ENCODE measurements around the gene ENTHD1. TPM values are rescaled to one million over a fixed set of nuclear protein-coding genes. Genes with fewer than 3 reads are reported as not detected.

Gene ENTHD1
- total and polyA plus RNA-seq, 2 experiments from 2014 or later: not detected

DNA sequence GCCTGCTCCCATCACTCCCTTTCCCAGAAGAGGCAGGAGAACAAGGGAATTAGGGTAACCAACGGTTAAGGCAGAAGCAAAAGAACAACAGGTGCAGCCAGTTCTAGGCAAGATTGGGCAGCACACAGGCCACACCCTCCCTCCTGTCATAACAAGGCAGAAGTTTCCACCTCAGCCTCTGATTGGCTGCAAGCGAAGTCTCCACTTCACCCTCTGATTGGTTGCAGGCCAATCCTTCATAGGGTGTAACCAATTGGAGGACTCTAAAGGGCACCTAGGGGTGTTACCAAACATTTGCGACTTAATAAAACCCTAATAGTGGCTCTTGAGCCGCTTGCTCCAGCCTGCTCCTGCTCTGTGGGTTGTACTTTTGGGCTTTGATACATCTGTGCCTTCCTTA lies 169.2 kb downstream of the ENTHD1 start:
- Histone ChIP-seq H3K4me3 (no peak overlapping the region), H3K36me3 (no peaks in the 10 kb centered on the region), H3K9me3 (ENCODE audit: low read depth) (no peaks in the 10 kb centered on the region), H3K4me1 (ENCODE audit: low read depth) (peaks cover 8% of the 10 kb centered on the region), H3K27ac (no peak overlapping the region), H3K27me3 (peaks cover 4% of the 10 kb centered on the region)
- TF ChIP-seq, protein P1, sequence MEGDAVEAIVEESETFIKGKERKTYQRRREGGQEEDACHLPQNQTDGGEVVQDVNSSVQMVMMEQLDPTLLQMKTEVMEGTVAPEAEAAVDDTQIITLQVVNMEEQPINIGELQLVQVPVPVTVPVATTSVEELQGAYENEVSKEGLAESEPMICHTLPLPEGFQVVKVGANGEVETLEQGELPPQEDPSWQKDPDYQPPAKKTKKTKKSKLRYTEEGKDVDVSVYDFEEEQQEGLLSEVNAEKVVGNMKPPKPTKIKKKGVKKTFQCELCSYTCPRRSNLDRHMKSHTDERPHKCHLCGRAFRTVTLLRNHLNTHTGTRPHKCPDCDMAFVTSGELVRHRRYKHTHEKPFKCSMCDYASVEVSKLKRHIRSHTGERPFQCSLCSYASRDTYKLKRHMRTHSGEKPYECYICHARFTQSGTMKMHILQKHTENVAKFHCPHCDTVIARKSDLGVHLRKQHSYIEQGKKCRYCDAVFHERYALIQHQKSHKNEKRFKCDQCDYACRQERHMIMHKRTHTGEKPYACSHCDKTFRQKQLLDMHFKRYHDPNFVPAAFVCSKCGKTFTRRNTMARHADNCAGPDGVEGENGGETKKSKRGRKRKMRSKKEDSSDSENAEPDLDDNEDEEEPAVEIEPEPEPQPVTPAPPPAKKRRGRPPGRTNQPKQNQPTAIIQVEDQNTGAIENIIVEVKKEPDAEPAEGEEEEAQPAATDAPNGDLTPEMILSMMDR (IDR thresholded peaks at IDR 0.05; ENCODE audit: low read depth, low read length): no peak
- DNase-seq (ENCODE audit: low read depth in 1 of 2, low spot score in 1 of 2): no peak

- peaks cover 8% of the 10 kb centered on the region for H3K4me1 ChIP-seq (ENCODE audit: low read depth)
- H3K4me3 ChIP-seq: no peak overlapping the region
- DNase-seq (ENCODE audit: low read depth in 1 of 2, low spot score in 1 of 2): peak in 1 of 2 donors; percentile 85
- no peak overlapping the region for H3K27ac ChIP-seq
- H3K9me3 ChIP-seq (ENCODE audit: low read depth): no peaks in the 10 kb centered on the region
- H3K36me3 ChIP-seq: no peaks in the 10 kb centered on the region
- H3K27me3 ChIP-seq: peaks cover 4% of the 10 kb centered on the region
- TF ChIP-seq, protein P1 (IDR thresholded peaks at IDR 0.05; ENCODE audit: low read depth, low read length): no peak
These were observed 169.6 kb downstream of the ENTHD1 start for GRCh38 chr22:39723899-39724351.

DNA sequence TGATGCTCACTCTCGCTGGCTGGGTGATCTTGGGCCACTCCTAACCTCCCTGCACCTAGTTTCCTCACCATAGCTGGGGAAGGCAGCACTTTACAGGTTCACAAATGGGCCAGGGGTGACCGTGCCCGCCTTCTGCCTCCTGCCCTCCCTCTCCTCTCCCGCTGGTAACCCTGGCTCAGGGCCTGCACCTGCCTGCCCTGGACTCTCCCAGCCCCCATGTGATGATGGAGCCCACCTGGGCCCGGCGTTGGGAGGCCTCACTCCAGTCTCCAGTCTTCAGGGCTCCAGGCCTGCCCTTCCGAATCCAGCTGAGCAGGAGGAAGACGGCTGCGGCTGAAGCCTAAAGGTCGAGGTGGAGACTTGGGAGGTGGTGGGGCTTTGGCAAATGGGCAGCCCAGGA lies 170.1 kb downstream of the ENTHD1 start:
- Histone ChIP-seq H3K4me3 (no peak overlapping the region), H3K27me3 (peaks cover 4% of the 10 kb centered on the region), H3K9me3 (ENCODE audit: low read depth) (no peaks in the 10 kb centered on the region), H3K4me1 (ENCODE audit: low read depth) (peaks cover 8% of the 10 kb centered on the region), H3K36me3 (no peaks in the 10 kb centered on the region), H3K27ac (no peak overlapping the region)
- TF ChIP-seq, protein P1 (IDR thresholded peaks at IDR 0.05; ENCODE audit: low read depth, low read length): no peak
- no peak for DNase-seq (ENCODE audit: low read depth in 1 of 2, low spot score in 1 of 2)

DNA sequence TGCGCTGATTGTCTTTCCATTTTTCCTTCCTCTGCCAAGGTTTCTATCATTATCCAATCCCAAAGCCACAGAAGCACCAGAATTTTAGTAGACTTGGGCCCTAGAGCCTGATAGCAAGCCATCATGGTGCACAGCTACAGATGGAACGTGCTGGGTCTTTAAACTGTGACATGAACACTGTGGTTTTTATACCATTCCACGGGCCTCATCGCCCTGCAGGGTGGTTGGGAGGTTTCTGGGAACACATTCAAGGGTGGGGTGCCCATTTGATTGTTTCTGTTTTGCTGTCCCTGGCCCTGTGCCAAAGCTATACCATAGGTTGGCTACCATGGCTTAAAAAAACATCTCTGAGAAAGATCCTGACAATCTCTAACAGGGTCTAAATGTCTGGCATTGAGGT lies 171.1 kb downstream of the ENTHD1 start:
- Histone ChIP-seq H3K9me3 (ENCODE audit: low read depth) (no peaks in the 10 kb centered on the region), H3K36me3 (no peaks in the 10 kb centered on the region), H3K27me3 (peaks cover 4% of the 10 kb centered on the region), H3K4me1 (ENCODE audit: low read depth) (peaks cover 8% of the 10 kb centered on the region), H3K4me3 (no peak overlapping the region), H3K27ac (no peak overlapping the region)
- TF ChIP-seq, protein P1 (IDR thresholded peaks at IDR 0.05; ENCODE audit: low read depth, low read length): no peak
- DNase-seq (ENCODE audit: low read depth in 1 of 2, low spot score in 1 of 2): no peak

- Histone ChIP-seq H3K27me3 (no peaks in the 10 kb centered on the region), H3K4me1 (ENCODE audit: low read depth) (peaks cover 8% of the 10 kb centered on the region), H3K36me3 (no peaks in the 10 kb centered on the region), H3K27ac (no peak overlapping the region), H3K4me3 (no peak overlapping the region), H3K9me3 (ENCODE audit: low read depth) (no peaks in the 10 kb centered on the region)
- DNase-seq (ENCODE audit: low read depth in 1 of 2, low spot score in 1 of 2): no peak
- TF ChIP-seq, protein P1 (IDR thresholded peaks at IDR 0.05; ENCODE audit: low read depth, low read length): no peak
These were observed 171.6 kb downstream of the ENTHD1 start for GRCh38 chr22:39722032-39722325.

Data from cardiac muscle cell (in vitro differentiated cells and primary cell).